Spleen (tissue), 7 donors: ENCODE measurements around the gene BTBD16.

Experiments
- POLR2A ChIP-seq, 3 donors: fragments of 450-650 bp; IDR thresholded peaks; one replicate each; pipeline ENCODE4 v1.5.1; 2017; ENCODE audit warnings: antibody characterized with exemption in 3 of 3, mild to moderate bottlenecking in 1 of 3
- POLR2AphosphoS5 ChIP-seq, 3 donors: sonication (generic); formaldehyde crosslinking; IDR thresholded peaks; one replicate each; pipeline ENCODE4 v1.5.1; 2017; ENCODE audit warnings: antibody characterized with exemption in 3 of 3
- TF ChIP-seq, protein P1 (sequence below), 11 experiments: fragments of 200-600 bp in 7 of 11; fragments of 450-650 bp in 4 of 11; sonication (generic) in 4 of 11; IDR thresholded peaks in 8 of 11; conservative IDR thresholded peaks in 3 of 11; 1 replicate in 7 of 11; 2 replicates in 4 of 11; pipeline versions ENCODE4 v1.4.0 to v1.8.0; 2016 to 2021; ENCODE audit warnings: antibody characterized with exemption in 11 of 11, inconsistent platforms in 4 of 11, mild to moderate bottlenecking in 1 of 11
- donor health status: DM: no; HTN: no; CAD: no; lungs with moderate emphysema.
- donor health status: DM: no; HTN: no; CAD: no.
- donor health status: DM: no; HTN: no; CAD: no.

DNA sequence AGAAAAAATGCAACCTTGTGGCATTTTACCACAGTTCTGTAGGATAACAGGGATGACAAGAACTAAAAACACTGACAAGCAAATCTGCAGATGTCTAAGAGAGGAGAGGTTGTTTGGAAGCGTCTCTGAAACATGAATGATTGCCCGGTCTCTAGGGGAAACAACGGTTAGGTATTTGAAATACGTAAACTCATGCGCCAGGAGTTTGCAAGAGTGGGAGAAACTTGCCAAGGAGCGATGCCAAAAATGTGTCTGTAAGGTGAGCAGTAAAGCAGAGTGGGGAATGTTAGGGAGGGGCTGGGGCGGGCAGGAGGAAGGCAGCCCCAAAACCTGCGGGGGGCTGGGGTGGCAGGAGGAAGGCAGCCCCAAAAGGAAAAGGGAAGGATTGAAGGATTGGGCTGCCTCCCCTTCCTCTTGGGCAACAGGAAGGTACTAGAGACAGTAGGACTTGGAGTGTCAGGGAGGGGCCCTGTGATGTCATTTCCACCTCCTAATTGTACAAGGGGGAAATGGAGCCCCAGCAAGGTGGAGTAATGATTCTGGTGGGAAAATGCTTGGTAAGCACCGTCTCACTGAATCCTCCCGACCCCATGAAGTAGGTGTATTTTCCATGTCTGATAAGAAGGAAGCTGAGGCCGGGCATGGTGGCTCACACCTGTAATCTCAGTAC, 70.2 kb downstream of the BTBD16 start:
- TF ChIP-seq POLR2AphosphoS5 (IDR thresholded peaks at IDR 0.05): no peak
- no peak for TF ChIP-seq POLR2A (IDR thresholded peaks at IDR 0.05)
- TF ChIP-seq, protein P1, sequence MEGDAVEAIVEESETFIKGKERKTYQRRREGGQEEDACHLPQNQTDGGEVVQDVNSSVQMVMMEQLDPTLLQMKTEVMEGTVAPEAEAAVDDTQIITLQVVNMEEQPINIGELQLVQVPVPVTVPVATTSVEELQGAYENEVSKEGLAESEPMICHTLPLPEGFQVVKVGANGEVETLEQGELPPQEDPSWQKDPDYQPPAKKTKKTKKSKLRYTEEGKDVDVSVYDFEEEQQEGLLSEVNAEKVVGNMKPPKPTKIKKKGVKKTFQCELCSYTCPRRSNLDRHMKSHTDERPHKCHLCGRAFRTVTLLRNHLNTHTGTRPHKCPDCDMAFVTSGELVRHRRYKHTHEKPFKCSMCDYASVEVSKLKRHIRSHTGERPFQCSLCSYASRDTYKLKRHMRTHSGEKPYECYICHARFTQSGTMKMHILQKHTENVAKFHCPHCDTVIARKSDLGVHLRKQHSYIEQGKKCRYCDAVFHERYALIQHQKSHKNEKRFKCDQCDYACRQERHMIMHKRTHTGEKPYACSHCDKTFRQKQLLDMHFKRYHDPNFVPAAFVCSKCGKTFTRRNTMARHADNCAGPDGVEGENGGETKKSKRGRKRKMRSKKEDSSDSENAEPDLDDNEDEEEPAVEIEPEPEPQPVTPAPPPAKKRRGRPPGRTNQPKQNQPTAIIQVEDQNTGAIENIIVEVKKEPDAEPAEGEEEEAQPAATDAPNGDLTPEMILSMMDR (IDR thresholded peaks at IDR 0.05 in 8 of 11, conservative IDR thresholded peaks at IDR 0.05 in 3 of 11): no peak
